Endodermal cell (in vitro differentiated cells): ENCODE results near the gene RBFOX1. TPM values are rescaled to one million over a fixed set of nuclear protein-coding genes. Genes with fewer than 3 reads are reported as not detected.

Source experiments
- DNase-seq: peaks from one replicate; pipeline ENCODE4 v3.0.0-alpha.2; 2017
- H3K27ac ChIP-seq: 2 replicates; pipeline ENCODE4 v1.5.1; 2013; ENCODE audit warnings: mild to moderate bottlenecking, low read depth, low read length, moderate library complexity
- H3K27me3 ChIP-seq: 2 replicates; pipeline ENCODE4 v1.6.1; 2013; ENCODE audit warnings: mild to moderate bottlenecking, low read length, moderate library complexity; ENCODE audit not compliant: insufficient read depth, control insufficient read depth, poor library complexity, severe bottlenecking
- H3K36me3 ChIP-seq: 2 replicates; pipeline ENCODE4 v1.7.0; 2013; ENCODE audit warnings: mild to moderate bottlenecking, low read length, moderate library complexity; ENCODE audit not compliant: control insufficient read depth, insufficient read depth
- H3K4me1 ChIP-seq: one replicate; pipeline ENCODE4 v1.7.0; 2013; ENCODE audit warnings: low read length; ENCODE audit not compliant: control insufficient read depth, insufficient read depth
- H3K4me3 ChIP-seq: 2 replicates; pipeline ENCODE4 v1.5.1; 2013; ENCODE audit warnings: mild to moderate bottlenecking, low read length, moderate library complexity
- H3K9ac ChIP-seq: 2 replicates; pipeline ENCODE4 v1.6.1; 2013; ENCODE audit warnings: mild to moderate bottlenecking, low read length, moderate library complexity; ENCODE audit not compliant: poor library complexity, severe bottlenecking; ENCODE audit errors: extremely low read depth
- H3K9me3 ChIP-seq: 2 replicates; pipeline ENCODE4 v1.6.1; 2013; ENCODE audit warnings: mild to moderate bottlenecking, low read length, moderate library complexity; ENCODE audit not compliant: control insufficient read depth
- H3K27ac Mint-ChIP-seq: 2 replicates; pipeline ENCODE4 v1.8.0; 2020; ENCODE audit warnings: mixed read lengths
- H3K27me3 Mint-ChIP-seq: 2 replicates; pipeline ENCODE4 v1.8.0; 2021; ENCODE audit warnings: mild to moderate bottlenecking, mixed read lengths; ENCODE audit not compliant: insufficient read depth
- H3K36me3 Mint-ChIP-seq: 2 replicates; pipeline ENCODE4 v1.8.0; 2020; ENCODE audit warnings: low read depth, mixed read lengths
- H3K4me1 Mint-ChIP-seq: 2 replicates; pipeline ENCODE4 v1.8.0; 2020; ENCODE audit warnings: mixed read lengths
- H3K4me3 Mint-ChIP-seq: 2 replicates; pipeline ENCODE4 v1.8.0; 2020; ENCODE audit warnings: mild to moderate bottlenecking, moderate library complexity, mixed read lengths
- H3K9me3 Mint-ChIP-seq: 2 replicates; pipeline ENCODE4 v1.8.0; 2020; ENCODE audit warnings: mild to moderate bottlenecking, mixed read lengths
- WGBS, 2 experiments: methylation state at CpG; one replicate each; pipeline versions ENCODE4 v1.1.5 to v1.1.7; 2013; ENCODE audit warnings: missing lambda C conversion rate in 2 of 2, mixed read lengths in 1 of 2; ENCODE audit not compliant: insufficient coverage in 1 of 2, insufficient read length in 1 of 2; 5-methylcytosine and 5-hydroxymethylcytosine counted together
- total RNA-seq, 2 donors: library from RNA; stranded (reverse); fragmentation: NEBNext Ultra II Directional in 1 of 2; extraction: Animal tissue kit (Norgen Biotek cat#: 25700) in 1 of 2; gene quantifications; 2 replicates in 1 of 2; 3 replicates in 1 of 2; pipeline ENCODE4 v1.2.1, GENCODE V29; 2021
- TF ChIP-seq, protein P1 (sequence below): fragments of 200-600 bp; sonication (generic); conservative IDR thresholded peaks from 2 replicates; pipeline ENCODE4 v1.5.0; 2021; ENCODE audit warnings: antibody characterized with exemption, mild to moderate bottlenecking

RBFOX1 gene
- total RNA-seq, 2 donors from 2014 or later = 2.6 to 2.7 TPM

DNA sequence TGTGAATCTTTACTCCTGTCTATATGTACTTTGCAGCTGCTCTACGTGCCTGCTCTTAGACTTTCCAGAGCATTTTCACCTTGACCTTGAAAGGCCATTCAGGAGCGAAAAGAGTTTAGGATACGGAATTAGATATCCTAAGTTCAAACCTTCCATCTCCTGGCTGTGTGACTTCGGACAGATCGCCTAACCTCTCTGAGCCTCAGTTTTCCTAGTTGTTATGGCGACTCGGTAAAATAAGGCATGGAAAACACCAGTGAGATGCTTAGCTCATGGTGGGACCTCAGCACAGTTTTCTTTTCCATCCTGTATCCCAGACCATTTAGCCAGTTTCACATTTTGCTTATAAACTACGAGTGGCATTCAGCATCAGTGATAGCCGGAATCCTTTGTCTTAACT, 233.7 kb downstream of the RBFOX1 start:
- Mint-ChIP-seq H3K4me3 (no peak overlapping the region), H3K27ac (no peak overlapping the region), H3K27me3 (peaks cover 5% of the 10 kb centered on the region), H3K36me3 (no peaks in the 10 kb centered on the region), H3K9me3 (no peaks in the 10 kb centered on the region), H3K4me1 (peaks cover 5% of the 10 kb centered on the region)
- no peak for DNase-seq
- Histone ChIP-seq H3K27me3 (peaks cover 3% of the 10 kb centered on the region), H3K27ac (no peak overlapping the region), H3K9ac (no peak overlapping the region), H3K4me3 (no peak overlapping the region), H3K9me3 (no peaks in the 10 kb centered on the region), H3K36me3 (no peaks in the 10 kb centered on the region), H3K4me1 (no peaks in the 10 kb centered on the region)
- WGBS, 2 experiments = 84 to 85% methylated on average over 8 to 9 of the region's 9 CpGs
- TF ChIP-seq, protein P1, sequence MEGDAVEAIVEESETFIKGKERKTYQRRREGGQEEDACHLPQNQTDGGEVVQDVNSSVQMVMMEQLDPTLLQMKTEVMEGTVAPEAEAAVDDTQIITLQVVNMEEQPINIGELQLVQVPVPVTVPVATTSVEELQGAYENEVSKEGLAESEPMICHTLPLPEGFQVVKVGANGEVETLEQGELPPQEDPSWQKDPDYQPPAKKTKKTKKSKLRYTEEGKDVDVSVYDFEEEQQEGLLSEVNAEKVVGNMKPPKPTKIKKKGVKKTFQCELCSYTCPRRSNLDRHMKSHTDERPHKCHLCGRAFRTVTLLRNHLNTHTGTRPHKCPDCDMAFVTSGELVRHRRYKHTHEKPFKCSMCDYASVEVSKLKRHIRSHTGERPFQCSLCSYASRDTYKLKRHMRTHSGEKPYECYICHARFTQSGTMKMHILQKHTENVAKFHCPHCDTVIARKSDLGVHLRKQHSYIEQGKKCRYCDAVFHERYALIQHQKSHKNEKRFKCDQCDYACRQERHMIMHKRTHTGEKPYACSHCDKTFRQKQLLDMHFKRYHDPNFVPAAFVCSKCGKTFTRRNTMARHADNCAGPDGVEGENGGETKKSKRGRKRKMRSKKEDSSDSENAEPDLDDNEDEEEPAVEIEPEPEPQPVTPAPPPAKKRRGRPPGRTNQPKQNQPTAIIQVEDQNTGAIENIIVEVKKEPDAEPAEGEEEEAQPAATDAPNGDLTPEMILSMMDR = no peak

DNA sequence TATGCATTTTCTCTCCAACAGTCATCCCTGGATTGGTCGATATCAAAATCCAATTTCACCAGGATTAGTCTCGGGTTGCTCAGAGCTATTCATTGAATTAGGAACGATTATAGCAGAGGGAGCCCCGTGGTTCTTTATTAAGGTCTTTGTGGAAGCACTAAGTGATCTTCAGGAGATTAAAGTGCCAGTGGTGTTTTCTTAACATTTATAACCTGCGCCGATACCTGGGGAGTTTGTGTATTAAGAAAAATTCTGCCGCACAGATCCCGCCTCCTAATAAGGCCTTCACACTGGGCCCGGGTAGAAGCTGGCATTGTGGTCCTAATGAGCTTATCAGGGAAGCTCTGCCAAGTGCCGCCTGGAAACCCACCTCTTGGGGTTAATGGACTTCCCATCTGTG, 238.7 kb downstream of the RBFOX1 start:
- no peak overlapping the region for H3K4me3 Mint-ChIP-seq
- H3K27me3 ChIP-seq = no peaks in the 10 kb centered on the region
- H3K9me3 ChIP-seq = no peaks in the 10 kb centered on the region
- TF ChIP-seq, protein P1 = no peak
- no peaks in the 10 kb centered on the region for H3K9me3 Mint-ChIP-seq
- H3K9ac ChIP-seq = no peak overlapping the region
- no peaks in the 10 kb centered on the region for H3K4me1 Mint-ChIP-seq
- H3K27ac Mint-ChIP-seq = no peak overlapping the region
- H3K36me3 Mint-ChIP-seq = no peaks in the 10 kb centered on the region
- H3K36me3 ChIP-seq = no peaks in the 10 kb centered on the region
- 90 to 92% methylated on average over 10 of the region's 10 CpGs for WGBS, 2 experiments
- H3K27me3 Mint-ChIP-seq = peaks cover 3% of the 10 kb centered on the region
- no peak overlapping the region for H3K4me3 ChIP-seq
- no peak overlapping the region for H3K27ac ChIP-seq
- H3K4me1 ChIP-seq = no peaks in the 10 kb centered on the region
- no peak for DNase-seq

DNA sequence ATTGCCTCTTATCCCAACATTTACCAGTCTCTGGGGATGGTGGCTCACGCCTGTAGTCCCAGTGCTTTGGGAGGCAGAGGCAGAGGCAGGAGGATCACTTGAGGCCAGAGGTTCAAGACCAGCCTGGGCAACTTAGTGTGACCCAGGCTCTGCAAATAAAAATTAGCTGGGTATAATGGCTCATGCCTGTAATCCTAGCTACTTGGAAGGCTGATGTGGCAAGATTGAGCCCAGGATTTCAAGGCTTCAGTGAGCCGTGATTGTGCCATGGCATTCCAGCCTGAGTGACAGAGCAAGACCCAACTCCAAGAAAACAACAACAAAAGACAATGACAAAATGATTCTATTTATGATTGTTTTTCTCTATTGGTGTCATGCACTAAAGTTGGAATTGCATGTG, 244.9 kb downstream of the RBFOX1 start:
- H3K27ac Mint-ChIP-seq = no peak overlapping the region
- H3K4me3 Mint-ChIP-seq = no peak overlapping the region
- Histone ChIP-seq H3K27ac (no peak overlapping the region), H3K4me3 (no peak overlapping the region), H3K9me3 (no peaks in the 10 kb centered on the region), H3K27me3 (no peaks in the 10 kb centered on the region), H3K4me1 (no peaks in the 10 kb centered on the region), H3K36me3 (no peaks in the 10 kb centered on the region), H3K9ac (no peak overlapping the region)
- H3K36me3 Mint-ChIP-seq = no peaks in the 10 kb centered on the region
- H3K27me3 Mint-ChIP-seq = peaks cover 7% of the 10 kb centered on the region
- H3K9me3 Mint-ChIP-seq = no peaks in the 10 kb centered on the region
- no peaks in the 10 kb centered on the region for H3K4me1 Mint-ChIP-seq
- DNase-seq = no peak
- TF ChIP-seq, protein P1 = no peak
- 86 to 89% methylated on average over 1 to 2 of the region's 2 CpGs for WGBS, 2 experiments
